Common myeloid progenitor, CD34-positive (primary cell): Measurements from ENCODE around the gene PLEKHG3.

ENCODE experiments used
- CTCF ChIA-PET: fragments of 350-600 bp; sonication (Branson Sonifier 250); formaldehyde crosslinking; loops from one replicate; lab custom pipeline; 2021; ENCODE audit warnings: antibody characterized with exemption; lab: Charles Lee
- POLR2A ChIA-PET: fragments of 350-600 bp; sonication (Branson Sonifier 250); formaldehyde crosslinking; loops from one replicate; lab custom pipeline; 2021; ENCODE audit warnings: antibody characterized with exemption; lab: Charles Lee
- DNase-seq, 3 donors: peaks; one replicate each; pipeline versions ENCODE4 v3.0.0 to v3.0.0-alpha.2; 2013
- H3K27ac ChIP-seq, 2 experiments: 1 replicate in 1 of 2; 2 replicates in 1 of 2; pipeline ENCODE4 v1.7.0; 2013; ENCODE audit warnings: inconsistent platforms in 2 of 2, low read length in 2 of 2, mild to moderate bottlenecking in 2 of 2, low read depth in 1 of 2, moderate library complexity in 1 of 2; ENCODE audit not compliant: severe bottlenecking in 2 of 2, insufficient read depth in 1 of 2, poor library complexity in 1 of 2
- H3K27me3 ChIP-seq, 5 experiments: replicated peaks in 2 of 5; 1 replicate in 3 of 5; 2 replicates in 2 of 5; pipeline versions ENCODE4 v1.6.1 to v1.7.0; 2013; ENCODE audit warnings: low read length in 4 of 5, mild to moderate bottlenecking in 2 of 5, moderate library complexity in 2 of 5, inconsistent platforms in 1 of 5; ENCODE audit not compliant: insufficient read depth in 5 of 5, control insufficient read depth in 4 of 5
- H3K36me3 ChIP-seq, 4 experiments: 1 replicate in 2 of 4; 2 replicates in 2 of 4; pipeline versions ENCODE4 v1.6.1 to v1.7.0; 2013; ENCODE audit warnings: low read length in 3 of 4, control low read depth in 1 of 4, mild to moderate bottlenecking in 1 of 4; ENCODE audit not compliant: control insufficient read depth in 4 of 4, insufficient read depth in 4 of 4
- H3K4me1 ChIP-seq, 4 experiments: 1 replicate in 3 of 4; 2 replicates in 1 of 4; pipeline versions ENCODE4 v1.6.1 to v1.7.1; 2013; ENCODE audit warnings: low read length in 3 of 4, mild to moderate bottlenecking in 3 of 4, control low read depth in 1 of 4, inconsistent platforms in 1 of 4, moderate library complexity in 1 of 4; ENCODE audit not compliant: control insufficient read depth in 4 of 4, insufficient read depth in 4 of 4; ENCODE audit errors: control extremely low read depth in 1 of 4
- H3K4me3 ChIP-seq, 7 experiments: 1 replicate in 4 of 7; 2 replicates in 3 of 7; pipeline versions ENCODE4 v1.5.1 to v1.7.0; 2013; ENCODE audit warnings: mild to moderate bottlenecking in 7 of 7, low read length in 6 of 7, moderate library complexity in 6 of 7, inconsistent platforms in 2 of 7, low read depth in 2 of 7, control low read depth in 1 of 7; ENCODE audit not compliant: insufficient read depth in 4 of 7, control insufficient read depth in 1 of 7; ENCODE audit errors: extremely low read depth in 1 of 7
- H3K9me3 ChIP-seq, 5 experiments: 1 replicate in 4 of 5; 2 replicates in 1 of 5; pipeline versions ENCODE4 v1.6.1 to v1.7.1; 2013; ENCODE audit warnings: low read length in 4 of 5, mild to moderate bottlenecking in 2 of 5, inconsistent platforms in 1 of 5, low read depth in 1 of 5, moderate library complexity in 1 of 5; ENCODE audit not compliant: control insufficient read depth in 4 of 5, insufficient read depth in 2 of 5; ENCODE audit errors: control extremely low read depth in 1 of 5
- WGBS: methylation state at CpG from one replicate; pipeline ENCODE4 v1.1.5; 2013; ENCODE audit not compliant: insufficient coverage; 5-methylcytosine and 5-hydroxymethylcytosine counted together

PLEKHG3 gene

DNA sequence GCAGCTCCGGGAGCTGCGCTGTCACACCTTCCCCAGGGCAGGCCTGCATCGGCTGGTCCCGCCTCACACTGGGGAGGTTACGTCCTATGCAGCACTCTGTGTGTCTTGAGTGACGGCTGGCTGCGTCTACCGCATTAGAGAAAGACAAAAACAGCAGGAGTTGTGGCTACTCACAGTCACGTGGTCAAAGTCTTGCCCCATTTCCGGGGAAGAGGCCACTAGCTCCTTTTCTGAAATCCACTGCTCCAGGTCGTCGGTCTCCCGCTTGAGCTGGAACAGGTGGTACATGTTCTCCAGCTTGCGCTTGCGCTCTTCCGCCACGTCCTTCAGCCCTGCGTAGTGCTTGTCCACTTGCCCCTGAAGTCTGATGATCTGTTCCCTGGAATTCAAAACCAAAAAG, 68.8 kb downstream of the PLEKHG3 start:
- ChIA-PET POLR2A (interaction anchor here (0.6 to 0.7 kb wide), 2 partner anchors 23 to 82 kb away, joined by 7 read pairs; no protein-coding TSS in a partner anchor), CTCF (interaction anchor here (1.1 to 10.2 kb wide), 6 partner anchors 8 to 118 kb away, joined by 4 to 80 read pairs (median 7); no protein-coding TSS in a partner anchor)
- Histone ChIP-seq H3K4me1 (no peaks in the 10 kb centered on the region), H3K27me3 (no peaks in the 10 kb centered on the region), H3K36me3 (no peaks in the 10 kb centered on the region), H3K9me3 (peaks cover 0 to 20% (median 9%) of the 10 kb centered on the region in 5 experiments), H3K4me3 (no peak overlapping the region), H3K27ac (no peak overlapping the region)
- no peak for DNase-seq
- WGBS: 98% methylated on average over 18 of the region's 18 CpGs

DNA sequence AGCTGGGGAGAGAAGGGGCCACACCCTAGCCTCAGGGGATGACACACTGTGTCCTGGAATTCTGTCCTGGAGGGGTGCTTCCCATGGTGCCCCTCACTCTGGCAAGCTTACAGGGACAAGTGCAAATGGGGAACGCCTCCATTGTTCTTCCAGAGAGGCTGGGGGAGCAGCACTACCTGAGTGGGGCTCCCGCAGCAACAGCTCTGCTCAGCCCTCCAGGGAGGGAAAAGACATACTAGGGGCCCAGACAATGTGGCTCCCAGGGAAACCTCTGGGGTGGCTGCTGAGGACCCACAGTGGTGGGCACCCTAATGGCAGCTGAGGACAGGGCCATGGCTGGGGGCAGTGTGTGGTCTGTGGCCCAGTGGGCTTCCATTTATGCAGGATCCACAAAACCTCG, 69.4 kb downstream of the PLEKHG3 start:
- Histone ChIP-seq H3K4me3 (no peak overlapping the region), H3K27ac (no peak overlapping the region), H3K27me3 (no peaks in the 10 kb centered on the region), H3K36me3 (no peaks in the 10 kb centered on the region), H3K9me3 (peaks cover 0 to 20% (median 9%) of the 10 kb centered on the region in 5 experiments), H3K4me1 (no peaks in the 10 kb centered on the region)
- no peak for DNase-seq
- 94% methylated on average over 3 of the region's 3 CpGs for WGBS
- POLR2A ChIA-PET: no interaction called here
- CTCF ChIA-PET: interaction anchor here (1.1 to 10.2 kb wide), 5 partner anchors 8 to 118 kb away, joined by 4 to 80 read pairs (median 8); no protein-coding TSS in a partner anchor

GRCh38 chr14:64774272-64774671, 70.0 kb downstream of the PLEKHG3 start:
- POLR2A ChIA-PET: no interaction called here
- H3K9me3 ChIP-seq: peaks cover 0 to 20% (median 9%) of the 10 kb centered on the region in 5 experiments
- CTCF ChIA-PET: interaction anchor here (0.5 to 10.2 kb wide), 3 partner anchors 9 to 102 kb away, joined by 3 to 80 read pairs (median 6); no protein-coding TSS in a partner anchor
- no peak overlapping the region for H3K27ac ChIP-seq
- DNase-seq: no peak
- H3K27me3 ChIP-seq: no peaks in the 10 kb centered on the region
- no peaks in the 10 kb centered on the region for H3K36me3 ChIP-seq
- 95% methylated on average over 15 of the region's 16 CpGs for WGBS
- H3K4me3 ChIP-seq: no peak overlapping the region
- H3K4me1 ChIP-seq: no peaks in the 10 kb centered on the region

DNA sequence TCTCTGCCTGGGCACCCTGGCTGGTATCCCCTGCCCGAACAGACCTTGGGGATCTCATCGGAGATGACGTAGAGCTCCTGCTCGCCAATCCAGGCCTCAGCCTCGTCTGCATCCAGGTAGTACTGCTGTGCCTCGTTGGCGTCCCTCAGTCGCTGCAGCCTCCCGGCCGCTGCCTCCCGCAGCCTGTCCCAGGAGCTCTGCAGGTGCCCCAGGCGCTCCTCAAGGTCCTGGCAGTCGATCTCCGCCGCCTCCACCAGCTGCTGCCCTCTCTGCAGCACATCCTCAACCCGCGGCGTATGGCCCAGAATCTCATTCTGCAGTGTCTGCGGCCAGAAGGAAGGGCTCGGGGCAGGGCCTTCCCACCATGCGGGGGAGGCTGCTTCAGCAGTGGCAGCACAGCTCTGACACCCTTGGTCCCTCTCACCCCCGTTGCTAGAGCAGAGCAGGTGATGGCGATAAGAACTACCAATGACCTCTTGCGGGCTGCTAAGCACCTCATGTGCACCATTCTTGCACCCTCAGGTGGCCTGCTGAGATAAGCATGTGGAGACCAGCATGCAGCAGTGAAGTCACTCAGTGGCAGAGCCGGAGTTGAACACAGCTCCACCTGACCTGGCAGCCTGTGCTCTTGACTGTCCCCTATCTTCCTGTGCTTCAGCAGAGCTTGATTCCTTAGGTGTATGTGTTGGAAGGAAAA, 71.0 kb downstream of the PLEKHG3 start:
- H3K27me3 ChIP-seq: no peaks in the 10 kb centered on the region
- 93% methylated on average over 25 of the region's 25 CpGs for WGBS

GRCh38 chr14:64777461-64777860, 73.2 kb downstream of the PLEKHG3 start:
- Histone ChIP-seq H3K4me3 (no peak overlapping the region), H3K27ac (no peak overlapping the region), H3K4me1 (no peaks in the 10 kb centered on the region), H3K9me3 (peaks cover 0 to 20% (median 9%) of the 10 kb centered on the region in 5 experiments), H3K27me3 (no peaks in the 10 kb centered on the region), H3K36me3 (no peaks in the 10 kb centered on the region)
- CTCF ChIA-PET: interaction anchor here (0.6 to 2.3 kb wide), 8 partner anchors 9 to 242 kb away, joined by 3 to 8 read pairs (median 4); no protein-coding TSS in a partner anchor
- WGBS: 92% methylated on average over 3 of the region's 3 CpGs
- no peak for DNase-seq
- POLR2A ChIA-PET: no interaction called here

More for the DNA sequence above, 71.0 kb downstream of the PLEKHG3 start:
- H3K4me3 ChIP-seq: no peak overlapping the region
- H3K9me3 ChIP-seq: peaks cover 0 to 20% (median 9%) of the 10 kb centered on the region in 5 experiments
- H3K27ac ChIP-seq: no peak overlapping the region
- POLR2A ChIA-PET: no interaction called here
- H3K36me3 ChIP-seq: no peaks in the 10 kb centered on the region
- no peak for DNase-seq
- CTCF ChIA-PET: interaction anchor here (1.6 to 10.2 kb wide), 3 partner anchors 10 to 103 kb away, joined by 5 to 80 read pairs (median 6); no protein-coding TSS in a partner anchor
- H3K4me1 ChIP-seq: no peaks in the 10 kb centered on the region

DNA sequence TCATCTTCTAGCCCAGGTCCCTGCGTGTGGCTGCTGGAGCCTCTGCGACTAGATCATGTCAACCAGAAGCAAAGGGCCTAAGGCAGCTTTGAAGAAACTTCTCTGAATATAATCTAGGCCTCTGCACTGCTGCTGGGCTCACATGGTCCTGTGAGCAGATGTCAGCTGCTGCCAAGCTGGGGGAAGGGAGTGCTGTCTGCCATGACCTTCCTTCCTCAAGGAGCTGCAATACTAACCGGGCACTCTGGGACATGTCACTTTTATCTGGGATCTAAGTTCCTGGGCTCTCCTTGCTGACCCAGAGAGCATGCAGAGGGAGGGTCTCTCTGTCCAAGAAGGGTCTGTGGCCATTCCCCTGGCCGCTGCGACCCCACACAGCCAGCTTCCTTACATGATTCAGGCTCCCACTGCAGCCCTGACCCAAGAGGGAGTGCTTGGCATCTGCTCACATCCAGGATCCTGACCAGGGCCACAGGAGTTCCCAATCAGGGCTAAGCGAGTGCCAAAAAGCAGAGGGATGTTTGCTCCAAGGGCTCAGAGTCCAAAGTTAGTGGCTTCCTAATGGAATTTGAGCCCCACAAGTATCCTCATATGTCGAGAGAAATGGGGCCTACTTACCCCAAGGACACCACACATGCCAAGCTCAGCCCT, 74.0 kb downstream of the PLEKHG3 start:
- ChIA-PET POLR2A (no interaction called here), CTCF (interaction anchor here (0.7 to 2.3 kb wide), 9 partner anchors 9 to 133 kb away, joined by 3 to 8 read pairs (median 4); no protein-coding TSS in a partner anchor)
- Histone ChIP-seq H3K27ac (no peak overlapping the region), H3K4me3 (no peak overlapping the region), H3K36me3 (no peaks in the 10 kb centered on the region), H3K4me1 (no peaks in the 10 kb centered on the region), H3K27me3 (no peaks in the 10 kb centered on the region), H3K9me3 (peaks cover 0 to 16% (median 9%) of the 10 kb centered on the region in 5 experiments)
- WGBS: 92% methylated on average over 7 of the region's 7 CpGs
- DNase-seq: no peak
